Smooth muscle cell (in vitro differentiated cells): ENCODE data around the gene DQX1. TPM values are rescaled to one million over a fixed set of nuclear protein-coding genes. Genes with fewer than 3 reads are reported as not detected.

Source experiments
- DNase-seq: peaks from one replicate; lab custom pipeline; 2025; ENCODE audit not compliant: unreplicated experiment; lab: John Stamatoyannopoulos, UW
- H2AFZ ChIP-seq: fragments of 200-600 bp; sonication (generic); 2 replicates; pipeline ENCODE4 v1.6.0; 2016; ENCODE audit warnings: antibody characterized with exemption, low read depth, mild to moderate bottlenecking
- H3F3A ChIP-seq: fragments of 200-600 bp; sonication (generic); 2 replicates; pipeline ENCODE4 v1.6.0; 2017; ENCODE audit warnings: antibody characterized with exemption, low read depth
- H3K27ac ChIP-seq: fragments of 200-600 bp; sonication (generic); 2 replicates; pipeline ENCODE4 v1.5.1; 2016; ENCODE audit warnings: low read depth, mild to moderate bottlenecking
- H3K27me3 ChIP-seq: fragments of 200-600 bp; sonication (generic); 2 replicates; pipeline ENCODE4 v1.6.1; 2016; ENCODE audit warnings: low read depth, mild to moderate bottlenecking
- H3K36me3 ChIP-seq: fragments of 200-600 bp; sonication (generic); 2 replicates; pipeline ENCODE4 v1.5.1; 2016; ENCODE audit warnings: low read depth
- H3K4me1 ChIP-seq: fragments of 200-600 bp; sonication (generic); 2 replicates; pipeline ENCODE4 v1.5.1; 2016; ENCODE audit warnings: low read depth
- H3K4me2 ChIP-seq: fragments of 200-600 bp; sonication (generic); 2 replicates; pipeline ENCODE4 v1.6.0; 2016; ENCODE audit warnings: mild to moderate bottlenecking
- H3K4me3 ChIP-seq: fragments of 200-600 bp; sonication (generic); 2 replicates; pipeline ENCODE4 v1.5.1; 2016; ENCODE audit warnings: mild to moderate bottlenecking
- H3K79me2 ChIP-seq: fragments of 200-600 bp; sonication (generic); 2 replicates; pipeline ENCODE4 v1.6.0; 2016; ENCODE audit warnings: low read depth, mild to moderate bottlenecking
- H3K9ac ChIP-seq: fragments of 200-600 bp; sonication (generic); 2 replicates; pipeline ENCODE4 v1.6.0; 2016; ENCODE audit warnings: low read depth
- H3K9me3 ChIP-seq: fragments of 200-600 bp; sonication (generic); replicated peaks from 2 replicates; pipeline ENCODE4 v1.5.1; 2016; ENCODE audit warnings: low read depth
- H4K20me1 ChIP-seq: fragments of 200-600 bp; sonication (generic); 2 replicates; pipeline ENCODE4 v1.6.0; 2016; ENCODE audit warnings: low read depth
- CTCF ChIP-seq: fragments of 200-600 bp; sonication (generic); IDR thresholded peaks from 2 replicates; pipeline ENCODE4 v1.5.1; 2017; ENCODE audit warnings: borderline replicate concordance, mild to moderate bottlenecking, antibody characterized with exemption; ENCODE audit not compliant: insufficient read depth, poor library complexity, severe bottlenecking
- WGBS: methylation state at CpG from one replicate; pipeline ENCODE4 v1.1.7; 2016; ENCODE audit warnings: low lambda C conversion rate; 5-methylcytosine and 5-hydroxymethylcytosine counted together
- polyA plus RNA-seq: library from polyadenylated mRNA; unstranded; fragments of >200 nt; fragmentation: Nextera tagmentation; extraction: Ambion mirVana; gene quantifications from 2 replicates; pipeline ENCODE4 v1.2.1, GENCODE V29; 2016
- total RNA-seq: library from RNA; depleted of rRNA; stranded (reverse); fragments of >200 nt; gene quantifications from 2 replicates; pipeline ENCODE4 v1.2.3, GENCODE V29; 2014

DQX1 gene
- total and polyA plus RNA-seq, 2 experiments from 2014 or later, result 0.27 TPM; not detected in 1

GRCh38 chr2:74553892-74554819 lies 28.1 kb upstream of the DQX1 start, which contains the start of the genes DOK1 and LOXL3:
Gene DOK1, plus strand, starts transcription at chr2:74554720. Its CDS starts 35 bp downstream, at chr2:74554755.
Gene LOXL3, minus strand, starts transcription at chr2:74553942. Its CDS starts 1,308 bp downstream, at chr2:74552634.
- Histone ChIP-seq H3K79me2 (peaks cover 47% of the 10 kb centered on the region), H3K36me3 (no peaks in the 10 kb centered on the region), H3K9ac (peak within 1 kb of the TSS; percentile 91), H3K9me3 (no peaks in the 10 kb centered on the region), H2AFZ (peak within 1 kb of the TSS; percentile 89), H3F3A (peaks cover 13% of the 10 kb centered on the region), H3K4me1 (peaks cover 21% of the 10 kb centered on the region), H4K20me1 (peaks cover 37% of the 10 kb centered on the region), H3K27me3 (no peaks in the 10 kb centered on the region), H3K4me2 (peak within 1 kb of the TSS; percentile 98), H3K4me3 (peak within 1 kb of the TSS; percentile 80), H3K27ac (peak within 1 kb of the TSS; percentile 81)
- DNase-seq, result peak; percentile 94
- no peak for TF ChIP-seq CTCF
- under 1% methylated on average over 30 of the region's 73 CpGs for WGBS

GRCh38 chr2:74552914-74553811 lies 27.1 kb upstream of the DQX1 start:
- peak overlapping the region; percentile 81 for H3K27ac ChIP-seq
- peak overlapping the region; percentile 98 for H3K4me2 ChIP-seq
- no peaks in the 10 kb centered on the region for H3K9me3 ChIP-seq
- peaks cover 27% of the 10 kb centered on the region for H3K4me1 ChIP-seq
- no peak overlapping the region for H2AFZ ChIP-seq
- 11% methylated on average over 25 of the region's 27 CpGs for WGBS
- H4K20me1 ChIP-seq, result peaks cover 43% of the 10 kb centered on the region
- no peak for TF ChIP-seq CTCF
- peaks cover 48% of the 10 kb centered on the region for H3K79me2 ChIP-seq
- no peaks in the 10 kb centered on the region for H3K27me3 ChIP-seq
- peak overlapping the region; percentile 91 for H3K9ac ChIP-seq
- no peaks in the 10 kb centered on the region for H3K36me3 ChIP-seq
- peaks cover 13% of the 10 kb centered on the region for H3F3A ChIP-seq
- DNase-seq, result no peak
- H3K4me3 ChIP-seq, result peak overlapping the region; percentile 80

- Histone ChIP-seq H2AFZ (no peak overlapping the region), H3K9ac (peak overlapping the region; percentile 91), H4K20me1 (peaks cover 46% of the 10 kb centered on the region), H3K4me1 (peaks cover 29% of the 10 kb centered on the region), H3K36me3 (no peaks in the 10 kb centered on the region), H3K4me3 (peak overlapping the region; percentile 80), H3K4me2 (peak overlapping the region; percentile 98), H3K27me3 (no peaks in the 10 kb centered on the region), H3K9me3 (no peaks in the 10 kb centered on the region), H3K27ac (peak overlapping the region; percentile 81), H3K79me2 (peaks cover 55% of the 10 kb centered on the region), H3F3A (peaks cover 10% of the 10 kb centered on the region)
- 66% methylated on average over 21 of the region's 21 CpGs for WGBS
- no peak for TF ChIP-seq CTCF
- DNase-seq, result no peak
These were observed 26.2 kb upstream of the DQX1 start for GRCh38 chr2:74551942-74552913.
